NCI-H2196 (cell line): Measurements from ENCODE around the gene PLCL2.
"Not testable (repeated sequence)": the region's sequence is repeated elsewhere in the genome, so short reads cannot be mapped to it uniquely, and the experiment has no call there.

ENCODE experiments used
- DNase-seq: peaks from one replicate; lab custom pipeline; 2025; ENCODE audit not compliant: unreplicated experiment; lab: John Stamatoyannopoulos, UW

PLCL2 gene

GRCh38 chr3:16950282-16950681 is 65.5 kb downstream of the PLCL2 start:
- DNase-seq: no peak

DNA sequence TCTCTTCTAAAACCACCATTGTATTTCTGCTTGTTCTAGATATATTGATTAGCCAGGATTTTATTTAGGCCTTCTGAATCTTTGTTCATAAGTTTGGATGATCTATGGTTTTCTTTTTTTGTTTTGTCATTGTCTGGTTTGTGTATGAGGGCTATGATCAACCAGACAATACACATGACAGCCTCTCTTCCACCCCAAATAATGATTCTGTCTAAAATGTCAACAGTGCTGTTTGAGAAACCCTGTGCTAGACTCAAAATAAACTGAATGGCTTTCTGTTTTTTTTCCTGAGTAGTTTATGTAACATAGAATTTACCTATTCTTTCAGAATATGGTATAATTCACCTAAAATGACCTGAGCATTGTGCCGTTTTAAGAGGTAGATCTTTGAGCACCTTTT is 66.1 kb downstream of the PLCL2 start:
- DNase-seq: no peak

DNA sequence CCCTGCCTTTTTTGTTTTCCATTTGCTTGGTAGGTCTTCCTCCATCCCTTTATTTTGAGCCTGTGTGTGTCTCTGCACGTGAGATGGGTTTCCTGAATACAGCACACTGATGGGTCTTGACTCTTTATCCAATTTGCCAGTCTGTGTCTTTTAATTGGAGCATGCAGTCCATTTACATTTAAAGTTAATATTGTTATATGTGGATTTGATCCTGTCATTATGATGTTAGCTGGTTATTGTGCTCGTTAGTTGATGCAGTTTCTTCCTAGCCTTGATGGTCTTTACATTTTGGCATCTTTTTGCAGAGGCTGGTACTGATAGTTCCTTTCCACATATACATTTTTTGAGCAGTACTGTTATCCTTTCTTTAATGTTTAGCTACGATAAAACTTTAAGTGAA is 73.1 kb downstream of the PLCL2 start:
- DNase-seq: not testable (repeated sequence)

GRCh38 chr3:16960125-16960524 is 75.4 kb downstream of the PLCL2 start:
- DNase-seq: no peak

DNA sequence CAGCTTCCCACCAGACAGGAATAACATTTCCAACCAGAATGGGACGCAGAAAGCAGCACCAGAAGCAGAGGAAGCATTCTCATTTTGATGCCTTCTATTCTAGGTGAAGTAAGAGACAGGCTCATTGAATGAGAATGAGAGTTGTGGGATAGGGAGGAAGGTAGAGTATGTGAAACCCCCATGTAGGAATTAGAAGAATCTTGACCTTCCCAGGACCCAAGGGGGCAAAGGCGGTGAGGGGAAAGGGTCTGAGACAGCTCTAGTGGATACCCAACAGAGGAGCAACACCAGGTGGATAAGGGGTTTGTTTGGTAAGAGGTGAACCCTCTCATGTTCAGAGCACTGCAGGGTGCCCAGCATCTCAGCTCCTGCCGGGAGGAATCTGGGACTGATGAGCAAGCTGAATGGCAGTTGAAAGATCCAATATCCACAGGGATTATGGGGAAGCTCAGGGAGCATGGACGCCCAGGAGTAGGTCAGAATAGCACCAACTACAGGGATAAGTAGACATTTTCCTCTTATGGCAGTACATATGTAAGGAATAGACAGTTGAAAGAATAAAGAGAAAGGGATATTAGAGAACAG is 77.0 kb downstream of the PLCL2 start:
- DNase-seq: no peak

GRCh38 chr3:16975083-16975482 is 90.3 kb downstream of the PLCL2 start:
- DNase-seq: no peak

GRCh38 chr3:16978234-16978920 is 93.6 kb downstream of the PLCL2 start:
- no peak for DNase-seq

- no peak for DNase-seq
Observed at GRCh38 chr3:16978921-16979271, 94.1 kb downstream of the PLCL2 start.

- DNase-seq: not testable (repeated sequence)
Observed at GRCh38 chr3:16979769-16980515, 95.2 kb downstream of the PLCL2 start.

- not testable (repeated sequence) for DNase-seq
Observed at GRCh38 chr3:16980526-16980925, 95.8 kb downstream of the PLCL2 start.

GRCh38 chr3:16982460-16982859 is 97.7 kb downstream of the PLCL2 start:
- no peak for DNase-seq

DNA sequence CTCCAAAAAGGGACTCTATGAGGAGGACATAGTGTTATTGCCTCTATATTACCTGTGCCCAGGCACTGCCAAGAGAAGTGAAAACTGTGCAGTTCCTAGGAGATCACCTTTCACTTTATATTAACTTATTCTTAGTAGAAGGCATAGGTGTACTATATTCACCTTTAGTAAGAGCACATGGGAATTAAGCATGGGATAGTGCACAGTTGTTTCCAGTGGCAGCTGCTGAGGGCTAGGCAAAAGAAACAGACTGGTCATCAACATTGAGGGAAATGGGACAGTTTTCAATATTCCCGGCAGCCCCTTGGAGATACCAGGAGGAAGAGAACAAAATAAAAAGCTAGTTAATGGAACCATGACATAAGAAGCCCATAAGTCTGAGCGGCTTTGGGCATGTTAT is 100.9 kb downstream of the PLCL2 start:
- no peak for DNase-seq

- DNase-seq: no peak
Observed at GRCh38 chr3:16987141-16987540, 102.4 kb downstream of the PLCL2 start.

GRCh38 chr3:16990163-16990562 is 105.4 kb downstream of the PLCL2 start:
- DNase-seq: no peak

GRCh38 chr3:16992198-16992597 is 107.4 kb downstream of the PLCL2 start:
- no peak for DNase-seq

- no peak for DNase-seq
Observed at GRCh38 chr3:16993227-16993626, 108.5 kb downstream of the PLCL2 start.

- peak; percentile 24 for DNase-seq
Observed at GRCh38 chr3:16994854-16995525, 110.2 kb downstream of the PLCL2 start.

- DNase-seq: no peak
Observed at GRCh38 chr3:16995601-16996000, 110.8 kb downstream of the PLCL2 start.

DNA sequence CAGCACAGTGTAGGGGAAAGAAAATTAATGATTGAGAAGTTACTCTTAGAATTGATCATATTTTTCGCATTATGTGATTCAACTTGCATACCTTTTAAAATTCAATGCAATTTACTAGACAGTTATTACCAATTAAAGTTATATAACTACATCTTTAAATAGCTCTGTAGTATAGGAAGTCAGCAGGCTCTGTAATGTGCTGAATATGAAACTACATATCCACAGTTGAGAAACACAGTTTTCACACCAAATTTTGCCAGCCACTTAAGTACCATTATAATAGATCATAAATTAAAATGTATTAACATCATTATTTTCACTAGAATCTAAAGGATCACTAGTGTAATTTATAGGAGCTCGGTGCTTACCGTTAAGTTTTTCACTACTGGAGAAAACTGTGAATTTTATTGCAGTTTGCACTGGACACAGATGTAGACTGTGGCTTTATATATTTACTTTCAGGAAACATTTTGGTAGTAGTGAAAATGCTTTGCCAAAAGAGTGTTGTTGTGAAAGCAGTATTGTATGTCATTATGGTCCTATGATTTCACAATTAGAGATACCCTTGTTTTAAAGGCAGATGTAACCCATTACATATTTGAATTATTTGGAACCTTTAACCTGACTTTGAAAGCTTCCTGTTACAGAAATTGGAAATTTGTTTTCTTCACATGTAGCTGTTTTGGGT is 113.6 kb downstream of the PLCL2 start:
- DNase-seq: no peak

DNA sequence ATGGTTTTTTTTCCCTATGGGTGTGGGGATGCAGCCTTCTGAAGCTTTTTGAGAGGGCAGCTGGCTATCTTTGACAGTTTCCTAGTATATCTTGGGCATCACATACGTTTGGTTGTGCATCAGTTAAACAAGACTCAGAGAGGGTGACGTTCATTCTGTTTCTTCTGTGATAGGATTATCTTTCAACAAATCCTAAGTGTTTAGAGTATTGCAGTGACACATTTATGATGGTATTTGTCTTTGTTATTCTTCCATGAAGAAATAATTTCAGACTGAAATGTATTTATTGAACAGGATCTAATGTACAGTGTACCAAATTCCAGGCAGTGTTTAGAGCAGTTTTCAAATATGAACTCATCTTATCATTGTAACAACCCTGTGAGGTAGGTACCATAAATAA is 114.4 kb downstream of the PLCL2 start:
- no peak for DNase-seq

- DNase-seq: no peak
Observed at GRCh38 chr3:16999871-17000270, 115.1 kb downstream of the PLCL2 start.
